SK-N-DZ (cell line): Measurements from ENCODE around the gene JOSD1.

Source experiments
- DNase-seq: peaks from one replicate; pipeline ENCODE4 v3.0.0-alpha.2; 2015; ENCODE audit warnings: low spot score

JOSD1 gene

DNA sequence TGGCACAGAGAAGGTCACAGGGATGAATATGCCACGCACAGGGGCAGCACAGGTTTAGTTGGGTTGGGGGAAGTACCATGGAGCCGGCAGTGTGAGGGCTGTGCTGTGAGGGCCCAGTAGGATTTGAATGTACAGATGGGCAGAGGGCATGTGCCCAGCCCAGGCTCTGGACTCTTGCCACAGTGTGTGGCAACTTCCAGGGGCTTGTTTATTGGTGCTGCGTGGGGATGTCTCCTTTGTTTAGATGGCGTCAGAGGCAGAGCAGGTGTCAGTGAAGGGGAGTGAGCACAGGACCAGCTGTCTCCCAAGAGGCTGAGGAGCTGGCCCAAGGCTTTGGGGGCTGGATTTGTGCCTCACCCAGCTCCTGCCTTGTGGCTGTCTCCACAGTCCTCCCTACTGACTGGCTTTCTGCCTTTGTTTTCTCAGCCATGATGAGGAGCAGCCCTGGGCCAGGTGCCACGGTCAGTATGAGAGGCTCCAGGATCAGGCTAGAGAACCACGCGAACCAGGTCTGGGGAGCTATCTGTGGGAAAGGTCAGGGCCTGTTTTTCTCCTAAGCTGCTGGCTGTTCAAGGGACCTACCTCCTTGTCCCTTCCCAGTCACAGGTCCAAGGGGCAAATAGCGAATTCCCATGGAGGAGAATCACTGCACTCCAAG, 33.1 kb upstream of the JOSD1 start:
- DNase-seq, result no peak

DNA sequence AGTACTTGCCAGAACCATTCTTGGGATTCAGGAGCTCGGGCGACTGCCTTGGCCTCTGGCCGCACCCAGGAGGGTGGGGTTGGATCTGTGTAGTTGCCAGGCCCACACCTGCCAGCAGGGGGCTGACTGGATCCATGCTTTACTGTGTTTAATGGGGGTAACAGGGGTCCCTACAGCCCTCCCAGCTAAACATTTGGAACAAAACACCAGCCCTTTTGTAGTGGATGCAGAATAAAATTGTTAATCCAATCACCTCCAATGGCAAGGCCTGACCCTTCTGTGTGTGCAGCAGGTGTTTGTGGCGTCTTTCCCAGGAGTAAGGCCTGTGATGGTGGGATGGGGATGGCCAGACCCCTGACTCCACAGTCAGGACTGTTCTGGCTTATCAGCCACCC, 32.6 kb upstream of the JOSD1 start:
- DNase-seq, result peak; percentile 52

DNA sequence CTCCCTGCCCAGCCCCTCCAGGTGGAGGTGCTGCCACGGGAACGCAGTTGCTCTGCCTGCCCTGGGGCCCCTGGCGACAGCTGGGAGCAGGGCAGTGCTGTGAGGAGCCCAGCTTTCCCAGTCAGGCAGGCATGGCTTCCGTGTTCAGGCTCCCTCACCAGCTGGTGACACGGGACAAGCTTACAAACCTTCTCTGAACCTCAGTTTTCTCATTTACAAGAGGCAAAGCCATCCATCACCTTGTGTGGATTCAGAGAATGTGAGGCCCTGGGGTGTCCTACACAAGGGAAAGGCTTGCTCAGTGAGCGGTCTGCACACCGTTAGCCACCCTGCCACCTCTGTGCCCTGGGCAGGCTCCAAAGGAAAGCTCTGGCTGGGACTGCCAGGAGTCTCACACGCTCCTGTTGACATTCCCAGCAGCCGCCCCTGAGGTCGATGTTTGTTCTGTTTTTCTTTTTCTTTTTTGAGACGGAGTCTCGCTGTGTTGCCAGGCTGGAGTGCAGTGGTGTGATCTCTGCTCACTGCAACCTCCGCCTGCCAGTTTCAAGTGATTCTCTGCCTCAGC, 31.6 kb upstream of the JOSD1 start:
- no peak for DNase-seq

- DNase-seq, result no peak
These were observed 31.0 kb upstream of the JOSD1 start for GRCh38 chr22:38731703-38732161.

DNA sequence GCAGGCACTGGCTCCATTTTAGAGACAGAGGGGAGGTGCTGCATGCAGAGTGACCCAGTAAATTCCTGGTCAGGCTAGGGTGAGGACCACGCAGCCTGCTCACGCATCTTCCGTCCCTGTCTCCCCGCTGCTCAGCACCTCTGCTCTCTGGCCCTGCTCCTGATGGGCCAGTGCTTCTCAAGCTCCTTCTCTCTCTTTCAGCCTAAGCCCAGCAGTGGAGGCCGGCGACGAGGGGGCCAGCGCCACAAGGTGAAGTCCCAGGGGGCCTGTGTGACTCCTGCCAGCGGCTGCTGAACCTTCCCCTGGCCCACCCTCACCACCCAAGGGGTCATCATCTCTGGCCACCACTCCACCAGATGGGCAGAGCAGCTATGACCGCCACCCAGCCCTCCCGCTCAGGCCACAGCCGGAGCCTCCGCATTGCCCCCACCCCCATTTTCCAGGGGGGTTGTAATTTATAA, 29.7 kb upstream of the JOSD1 start:
- no peak for DNase-seq

GRCh38 chr22:38729946-38730345, 29.2 kb upstream of the JOSD1 start:
- DNase-seq, result no peak

- DNase-seq, result no peak
These were observed 28.4 kb upstream of the JOSD1 start for GRCh38 chr22:38728871-38729796.

DNA sequence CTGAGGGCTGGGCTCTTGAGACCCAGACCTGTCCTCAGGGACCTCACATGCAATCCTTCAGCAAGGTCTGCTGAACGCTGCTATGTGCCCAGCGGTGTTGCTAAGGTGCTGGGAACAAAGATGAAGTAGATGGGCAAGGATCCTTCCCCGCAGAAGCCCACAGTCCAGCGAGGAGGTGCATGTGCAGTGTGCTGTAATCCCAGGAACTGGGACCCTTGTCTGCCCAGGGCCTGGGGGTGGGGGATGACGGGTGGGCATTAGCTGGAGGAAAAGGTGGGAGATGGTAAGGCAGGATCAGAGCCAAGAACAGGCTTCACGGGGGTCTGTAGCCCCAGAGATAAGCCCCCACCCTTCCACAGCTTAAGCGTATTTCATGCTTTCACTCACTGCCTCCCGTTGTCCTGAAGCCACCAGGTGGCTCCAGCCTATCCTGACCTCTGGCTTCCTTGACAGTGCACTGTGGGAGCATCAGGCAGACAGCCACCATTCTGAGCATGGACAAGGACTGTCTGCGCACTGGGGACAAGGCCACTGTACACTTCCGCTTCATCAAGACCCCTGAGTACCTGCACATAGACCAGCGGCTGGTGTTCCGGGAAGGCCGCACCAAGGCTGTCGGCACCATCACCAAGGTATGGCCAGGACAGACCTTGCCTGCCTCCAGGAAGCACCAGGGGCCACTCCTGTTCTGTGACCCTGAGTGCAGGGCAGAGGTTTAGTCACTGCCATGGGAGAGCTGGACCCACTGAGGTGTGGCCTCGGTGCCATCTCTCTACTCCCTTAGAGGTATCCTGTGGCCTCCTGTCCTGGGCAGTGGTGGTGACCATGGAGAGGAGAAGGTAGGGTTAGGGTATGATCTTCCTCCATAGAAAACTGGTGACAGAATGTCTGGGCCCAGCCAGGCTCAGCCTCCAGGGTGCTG, 27.0 kb upstream of the JOSD1 start:
- DNase-seq, result no peak

GRCh38 chr22:38727123-38727522, 26.4 kb upstream of the JOSD1 start:
- no peak for DNase-seq

- DNase-seq, result no peak
These were observed 25.3 kb upstream of the JOSD1 start for GRCh38 chr22:38725900-38726655.

DNA sequence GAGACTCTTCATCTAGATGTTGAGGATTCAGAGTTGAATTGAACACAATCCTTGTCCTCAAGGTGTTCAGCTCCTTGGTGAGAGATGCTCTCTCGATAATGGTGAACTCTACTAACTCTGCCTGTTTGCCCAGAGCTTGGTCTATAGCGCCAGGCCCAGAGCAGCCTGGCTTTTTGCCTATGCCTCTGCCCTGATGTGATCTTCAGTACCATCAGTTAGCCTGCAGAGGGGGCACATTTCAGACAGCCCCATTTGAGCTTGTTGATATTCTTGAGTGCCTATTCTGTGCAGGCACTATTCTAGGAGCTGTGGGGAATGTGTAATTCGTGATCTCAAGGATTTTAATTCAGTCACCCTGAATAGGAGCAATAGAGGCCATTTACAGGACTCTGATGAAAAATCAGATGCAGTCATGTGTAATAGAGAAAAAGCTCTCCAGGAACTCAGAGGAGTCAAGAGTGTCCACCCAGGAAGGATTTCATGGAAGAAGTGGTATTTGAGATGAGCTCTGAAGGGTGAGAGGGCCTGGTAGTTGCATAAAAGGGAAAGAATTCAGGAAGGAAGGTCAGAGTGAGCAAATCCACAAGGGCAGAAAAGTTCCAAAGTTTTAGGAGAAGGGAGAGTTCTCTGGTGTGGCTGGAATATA, 24.3 kb upstream of the JOSD1 start:
- DNase-seq, result no peak

DNA sequence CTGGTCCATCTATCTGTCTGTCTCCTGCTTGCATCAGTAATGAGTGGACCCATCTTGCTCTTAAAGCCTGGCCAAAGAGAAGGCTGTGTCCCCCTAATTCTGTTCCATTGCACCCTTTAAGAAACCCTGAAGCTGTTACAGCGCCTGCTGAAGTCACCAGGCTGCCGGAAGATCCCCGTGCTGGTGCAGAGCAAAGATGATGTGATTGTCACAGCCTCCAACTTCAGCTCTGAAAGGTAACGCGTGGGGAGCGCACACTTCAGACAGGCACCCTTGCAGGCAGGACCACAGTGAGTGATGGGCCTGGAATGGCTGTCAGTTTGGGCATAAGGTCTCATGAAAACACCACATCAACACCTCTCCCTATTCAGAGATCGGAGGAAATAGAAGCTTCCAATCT, 23.4 kb upstream of the JOSD1 start:
- no peak for DNase-seq

- DNase-seq, result no peak
These were observed 20.8 kb upstream of the JOSD1 start for GRCh38 chr22:38721551-38721950.

GRCh38 chr22:38720350-38720749, 19.6 kb upstream of the JOSD1 start:
- no peak for DNase-seq

GRCh38 chr22:38719196-38719595, 18.5 kb upstream of the JOSD1 start:
- no peak for DNase-seq

DNA sequence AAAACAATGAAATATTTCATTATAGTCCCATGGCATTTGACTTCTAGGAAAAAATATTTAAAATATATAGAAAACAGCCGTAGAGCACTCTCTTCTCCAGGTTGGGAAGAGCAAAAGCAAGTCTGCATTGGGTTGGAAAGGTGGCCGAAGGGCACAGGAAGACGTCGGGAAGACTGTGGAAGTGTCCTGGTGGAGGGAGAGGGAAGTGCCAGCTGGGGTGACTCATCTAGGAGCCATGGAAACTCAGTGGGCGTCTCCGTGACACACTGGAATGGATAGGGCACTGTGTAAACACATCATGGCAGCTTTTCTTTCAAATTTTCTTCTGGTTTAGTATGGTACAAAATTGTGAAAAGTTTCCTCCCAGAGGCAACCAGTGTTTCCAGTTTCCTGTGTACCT, 17.7 kb upstream of the JOSD1 start:
- no peak for DNase-seq

- no peak for DNase-seq
These were observed 16.5 kb upstream of the JOSD1 start for GRCh38 chr22:38717244-38717643.

DNA sequence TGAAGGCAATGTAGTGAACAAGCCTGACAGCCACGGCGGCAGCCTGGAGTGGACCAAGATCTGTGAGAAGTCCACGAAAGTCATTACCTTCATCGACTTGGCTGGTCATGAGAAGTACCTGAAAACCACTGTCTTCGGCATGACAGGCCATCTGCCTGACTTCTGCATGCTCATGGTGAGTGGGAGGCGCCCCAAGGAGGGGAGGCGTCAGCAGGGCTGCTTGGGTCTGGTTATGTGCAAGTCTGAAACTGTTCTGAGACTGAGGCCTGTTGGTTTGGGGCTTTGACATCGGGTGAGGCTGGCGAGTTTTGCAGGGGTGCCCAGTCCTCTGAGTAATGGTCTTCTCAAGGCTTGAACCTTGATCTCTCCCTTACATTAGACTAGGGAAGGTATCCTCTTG, 16.1 kb upstream of the JOSD1 start:
- no peak for DNase-seq

DNA sequence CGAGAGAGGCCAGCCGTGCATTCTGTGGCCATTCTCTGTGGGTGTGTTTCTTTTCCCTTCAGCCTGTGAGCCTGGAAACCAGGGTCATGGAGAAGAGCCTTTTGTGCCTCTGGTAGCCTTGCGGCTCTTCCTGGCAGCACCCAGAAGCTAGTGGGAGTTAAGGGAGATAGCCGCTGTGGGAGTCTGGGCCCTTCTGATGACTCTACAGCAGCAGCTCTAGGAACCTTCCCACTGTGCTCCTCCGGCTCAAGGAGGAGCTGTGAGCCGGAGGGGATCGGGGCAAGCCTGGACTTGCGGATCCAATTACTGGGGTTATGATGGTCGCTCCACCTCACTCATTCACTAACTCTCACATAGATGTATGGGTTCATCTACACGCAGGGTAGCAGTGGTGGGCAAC, 15.5 kb upstream of the JOSD1 start:
- no peak for DNase-seq

GRCh38 chr22:38715852-38716251, 15.1 kb upstream of the JOSD1 start:
- DNase-seq, result no peak
